A549 treated with CORT108297 at 1 μM for 4 hours (cell line): ENCODE data around the gene TNFAIP1. TPM values are rescaled to one million over a fixed set of nuclear protein-coding genes. Genes with fewer than 3 reads are reported as not detected.

ENCODE experiments used
- total RNA-seq: library from RNA; stranded (reverse); fragments of 200-300 nt; extraction: Qiagen RNA extraction; gene quantifications from 5 replicates; pipeline ENCODE4 v1.2.3, GENCODE V29; 2022

Gene TNFAIP1
- 41.9 to 53.8 TPM (median 52.7 TPM) in 5 replicates for total RNA-seq

DNA sequence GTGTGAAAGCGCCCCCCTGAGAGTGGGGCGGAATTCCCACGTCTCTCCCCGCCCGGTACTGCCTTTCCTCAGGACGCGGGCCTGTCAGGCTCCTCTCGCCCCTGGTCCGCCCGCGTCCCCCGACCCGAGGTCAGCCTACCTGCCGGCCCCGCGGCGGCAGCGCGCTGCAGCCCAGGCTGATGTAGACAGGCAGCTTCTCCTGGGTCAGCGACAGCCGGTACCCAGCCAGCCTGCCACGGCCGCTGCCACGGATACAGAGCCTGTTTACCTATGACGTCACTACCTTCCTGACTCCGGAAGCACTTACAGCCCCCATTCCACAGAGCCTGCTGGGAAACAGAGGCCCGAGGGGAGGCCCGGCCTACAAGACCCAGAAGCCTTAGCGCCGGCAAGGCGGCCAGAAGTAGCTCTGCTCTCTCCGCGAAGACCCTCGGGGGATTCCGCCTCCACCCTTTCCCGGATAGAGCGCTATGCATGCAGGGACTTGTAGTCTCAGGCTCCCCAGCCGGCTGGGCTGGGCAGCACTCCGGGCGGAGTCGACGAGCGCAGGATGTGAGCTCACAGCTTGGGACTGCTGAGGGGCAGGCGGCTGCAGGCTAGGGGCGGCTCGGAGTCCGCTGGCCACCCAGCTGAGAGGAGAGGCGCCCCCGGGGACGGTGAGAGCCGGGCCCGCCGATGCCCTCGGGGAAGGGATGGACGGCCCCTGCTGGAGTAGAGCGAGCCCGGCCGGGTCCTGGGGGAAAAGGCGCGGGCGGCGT, at the start of gene TNFAIP1, which contains the start of gene IFT20:
Gene TNFAIP1 (plus strand): TSS at position 561 of the 758 bp plus-strand sequence. CDS start 3,761 bp downstream, outside the sequence.
Gene IFT20 (minus strand): TSS at position 272 of the 758 bp plus-strand sequence. CDS start 3,487 bp downstream, outside the sequence.

GRCh38 chr17:28318759-28319597, 16.6 kb upstream of the TNFAIP1 start, which contains the start of gene TMEM97:
Gene TMEM97 (plus strand): TSS chr17:28319200. CDS start chr17:28319240, 40 bp downstream.

GRCh38 chr17:28357061-28357900, 21.7 kb downstream of the TNFAIP1 start, which contains the start of gene POLDIP2:
Gene POLDIP2 (minus strand): TSS chr17:28357527. CDS start chr17:28357448, 79 bp downstream.

GRCh38 chr17:28364665-28365363, 29.3 kb downstream of the TNFAIP1 start, which contains the start of gene SEBOX:
Gene SEBOX (minus strand): TSS chr17:28365199. CDS start chr17:28365151, 48 bp downstream.

DNA sequence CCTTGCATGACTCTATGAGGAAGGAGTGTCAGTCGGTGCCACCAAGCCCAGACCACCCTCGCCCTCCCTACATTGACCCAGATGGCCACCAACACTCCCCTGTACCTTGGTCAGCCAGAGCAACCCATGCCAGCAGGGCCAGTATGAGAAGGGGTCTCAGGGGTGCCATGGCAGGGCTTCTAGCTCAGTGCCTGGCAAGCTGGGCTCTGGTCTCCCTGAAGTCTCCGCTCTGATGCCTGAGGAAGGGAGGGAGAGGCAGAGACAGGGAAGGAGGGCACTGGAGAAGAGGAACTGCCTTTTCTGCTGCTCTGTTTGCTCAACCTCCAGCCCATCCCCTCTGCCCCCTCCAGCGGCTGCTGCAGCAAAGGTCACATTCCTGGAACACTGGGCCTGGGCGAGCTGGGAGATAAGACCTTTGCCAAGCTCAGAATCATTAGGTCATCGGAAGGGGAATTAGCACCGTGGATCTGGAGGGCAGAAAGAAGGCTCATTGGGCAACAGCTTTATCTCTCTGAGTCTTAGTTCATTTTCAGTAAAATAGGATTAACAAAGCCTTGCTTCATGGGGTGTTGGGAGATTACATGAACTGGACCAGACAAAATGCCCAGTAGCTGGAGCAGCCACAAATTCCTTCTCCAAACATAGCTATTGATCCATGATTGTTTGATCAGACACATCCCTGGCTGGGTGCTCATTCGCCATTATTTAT, 34.6 kb downstream of the TNFAIP1 start, which contains the start of gene VTN:
Gene VTN (minus strand): TSS at position 273 of the 709 bp plus-strand sequence. CDS start 104 bp downstream, at position 169.

GRCh38 chr17:28371245-28372202, 36.0 kb downstream of the TNFAIP1 start, which contains the start of gene SARM1:
Gene SARM1 (plus strand): TSS chr17:28371694. CDS start chr17:28372033, 339 bp downstream.

Other genes with a start within 250 kb of the TNFAIP1 start
- gene TMEM97, start 16.6 kb upstream of the TNFAIP1 start, total RNA-seq: 45.4 to 51.5 TPM (median 48.0 TPM) in 5 replicates
- gene IFT20, start 289 bp upstream of the TNFAIP1 start, total RNA-seq: 53.7 to 58.8 TPM (median 57.1 TPM) in 5 replicates
- 139 to 165 TPM (median 165 TPM) in 5 replicates for gene POLDIP2, start 21.8 kb downstream of the TNFAIP1 start, total RNA-seq
- gene SEBOX, start 29.4 kb downstream of the TNFAIP1 start, total RNA-seq: not detected in 5 replicates
- 16.9 to 24.9 TPM (median 20.6 TPM) in 5 replicates for gene VTN, start 34.5 kb downstream of the TNFAIP1 start, total RNA-seq
- 4.4 to 7.4 TPM (median 6.2 TPM) in 5 replicates for gene SARM1, start 35.9 kb downstream of the TNFAIP1 start, total RNA-seq
- gene SLC46A1, start 70.5 kb downstream of the TNFAIP1 start, total RNA-seq: 15.8 to 22.8 TPM (median 20.7 TPM) in 5 replicates
- gene SLC13A2, start 137.9 kb downstream of the TNFAIP1 start, total RNA-seq: 0.06 to 0.15 TPM (median 0.12 TPM) in 5 replicates
- 0.02 to 0.06 TPM (median 0.04 TPM) in 4 of 5 replicates, not detected in the other for gene FOXN1, start 170.6 kb downstream of the TNFAIP1 start, total RNA-seq
- gene UNC119, start 216.9 kb downstream of the TNFAIP1 start, total RNA-seq: 22.3 to 36.4 TPM (median 32.0 TPM) in 5 replicates
- 55.5 to 65.3 TPM (median 61.2 TPM) in 5 replicates for gene PIGS, start 235.8 kb downstream of the TNFAIP1 start, total RNA-seq
- gene ALDOC, start 241.1 kb downstream of the TNFAIP1 start, total RNA-seq: 1.6 to 2.8 TPM (median 2.1 TPM) in 5 replicates